Mucosa of stomach (tissue), 1 donor: ENCODE measurements around the gene SETD4.
"Not testable (repeated sequence)": the region's sequence is repeated elsewhere in the genome, so short reads cannot be mapped to it uniquely, and the experiment has no call there.

Source experiments
- H3K27me3 ChIP-seq: one replicate; pipeline ENCODE4 v1.7.0; 2013; ENCODE audit warnings: mild to moderate bottlenecking, low read length; ENCODE audit not compliant: control insufficient read depth, insufficient read depth
- H3K36me3 ChIP-seq: one replicate; pipeline ENCODE4 v1.7.0; 2013; ENCODE audit warnings: low read length; ENCODE audit not compliant: control insufficient read depth, insufficient read depth
- H3K4me1 ChIP-seq: one replicate; pipeline ENCODE4 v1.7.0; 2013; ENCODE audit warnings: mild to moderate bottlenecking, low read length; ENCODE audit not compliant: control insufficient read depth, insufficient read depth
- H3K4me3 ChIP-seq: one replicate; pipeline ENCODE4 v1.7.0; 2013; ENCODE audit warnings: low read length
- H3K9ac ChIP-seq: one replicate; pipeline ENCODE4 v1.7.0; 2013; ENCODE audit warnings: mild to moderate bottlenecking, low read length, moderate library complexity
- H3K9me3 ChIP-seq: one replicate; pipeline ENCODE4 v1.7.0; 2013; ENCODE audit warnings: mild to moderate bottlenecking, low read length, moderate library complexity; ENCODE audit not compliant: control insufficient read depth
- donor health status: Pancreatic carcinoma.

Gene SETD4, protein sequence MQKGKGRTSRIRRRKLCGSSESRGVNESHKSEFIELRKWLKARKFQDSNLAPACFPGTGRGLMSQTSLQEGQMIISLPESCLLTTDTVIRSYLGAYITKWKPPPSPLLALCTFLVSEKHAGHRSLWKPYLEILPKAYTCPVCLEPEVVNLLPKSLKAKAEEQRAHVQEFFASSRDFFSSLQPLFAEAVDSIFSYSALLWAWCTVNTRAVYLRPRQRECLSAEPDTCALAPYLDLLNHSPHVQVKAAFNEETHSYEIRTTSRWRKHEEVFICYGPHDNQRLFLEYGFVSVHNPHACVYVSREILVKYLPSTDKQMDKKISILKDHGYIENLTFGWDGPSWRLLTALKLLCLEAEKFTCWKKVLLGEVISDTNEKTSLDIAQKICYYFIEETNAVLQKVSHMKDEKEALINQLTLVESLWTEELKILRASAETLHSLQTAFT

DNA sequence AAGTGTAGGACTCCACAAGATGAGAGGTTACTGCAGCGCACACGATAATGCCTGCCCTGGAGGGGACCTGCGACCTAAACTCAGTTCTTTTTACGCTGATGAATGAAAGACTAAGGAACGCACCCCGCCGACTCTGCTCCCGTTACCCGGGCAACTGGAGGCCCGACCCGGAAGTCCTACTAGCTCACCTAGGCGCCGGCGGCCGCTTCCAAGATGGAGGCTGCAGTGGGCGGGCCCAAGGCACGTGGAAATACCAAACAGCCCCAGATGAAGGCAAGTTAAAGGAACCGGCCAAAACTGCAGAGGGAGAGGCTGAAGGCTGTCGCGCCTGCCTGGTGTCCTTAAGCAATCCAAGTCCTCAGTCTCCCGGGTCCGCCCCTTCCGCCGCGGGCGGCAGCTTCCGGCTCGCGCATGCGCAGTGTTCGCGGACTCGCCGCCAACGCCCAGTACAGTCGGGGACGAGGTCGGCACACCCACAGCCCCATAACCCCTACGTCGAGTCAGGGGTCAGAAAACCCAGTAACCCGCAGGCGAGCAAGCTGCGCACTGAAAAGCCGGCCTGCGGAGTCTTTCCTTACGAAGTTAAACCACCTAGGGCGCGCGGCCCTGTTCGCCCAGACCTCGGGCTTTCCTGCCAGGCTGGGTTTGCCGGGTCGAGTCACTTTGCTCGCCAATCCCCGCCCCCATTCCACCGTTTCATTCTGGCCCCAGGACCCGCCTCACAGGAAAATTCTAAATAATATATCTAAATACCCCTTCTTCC, at the start of gene SETD4:
Gene SETD4 (minus strand): TSS at position 368 of the 763 bp plus-strand sequence. CDS start 1,638 bp downstream, outside the sequence.
- Histone ChIP-seq H3K36me3 (no peaks in the 10 kb centered on the region), H3K27me3 (no peaks in the 10 kb centered on the region), H3K9me3 (no peaks in the 10 kb centered on the region), H3K4me3 (peak within 1 kb of the TSS; percentile 16), H3K9ac (peak within 1 kb of the TSS; percentile 85), H3K4me1 (no peaks in the 10 kb centered on the region)

DNA sequence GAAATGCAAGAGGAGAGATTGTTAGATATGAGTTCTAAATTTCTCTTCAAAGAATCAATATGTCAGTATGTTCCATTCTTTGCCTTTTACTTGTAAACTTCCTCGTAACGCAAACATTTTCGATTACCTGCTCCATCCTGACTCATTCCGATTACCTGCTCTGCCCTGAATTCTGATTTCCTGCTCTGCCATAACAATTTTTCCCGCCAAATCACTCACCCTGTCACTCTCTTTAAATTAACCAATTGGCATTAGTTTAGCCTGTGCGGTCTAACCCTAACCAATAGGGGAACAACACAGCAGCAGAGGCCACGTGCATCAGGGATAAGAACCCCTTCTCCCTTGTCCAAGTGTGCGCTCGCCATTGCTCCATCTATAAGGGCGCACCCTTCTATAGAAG, 49.5 kb upstream of the SETD4 start:
- H3K4me1 ChIP-seq, result peaks cover 11% of the 10 kb centered on the region
- H3K9ac ChIP-seq, result no peak overlapping the region
- H3K27me3 ChIP-seq, result no peaks in the 10 kb centered on the region
- H3K9me3 ChIP-seq, result no peaks in the 10 kb centered on the region
- no peak overlapping the region for H3K4me3 ChIP-seq
- H3K36me3 ChIP-seq, result no peaks in the 10 kb centered on the region

GRCh38 chr21:36105327-36105842, 45.1 kb upstream of the SETD4 start:
- no peaks in the 10 kb centered on the region for H3K27me3 ChIP-seq
- no peaks in the 10 kb centered on the region for H3K9me3 ChIP-seq
- no peak overlapping the region for H3K4me3 ChIP-seq
- peaks cover 10% of the 10 kb centered on the region for H3K4me1 ChIP-seq
- no peaks in the 10 kb centered on the region for H3K36me3 ChIP-seq
- no peak overlapping the region for H3K9ac ChIP-seq

- H3K36me3 ChIP-seq, result no peaks in the 10 kb centered on the region
- H3K4me3 ChIP-seq, result no peak overlapping the region
- peaks cover 10% of the 10 kb centered on the region for H3K4me1 ChIP-seq
- no peak overlapping the region for H3K9ac ChIP-seq
- no peaks in the 10 kb centered on the region for H3K27me3 ChIP-seq
- H3K9me3 ChIP-seq, result no peaks in the 10 kb centered on the region
Observed at GRCh38 chr21:36104317-36105300, 44.3 kb upstream of the SETD4 start.

- no peak overlapping the region for H3K9ac ChIP-seq
- no peaks in the 10 kb centered on the region for H3K36me3 ChIP-seq
- H3K4me1 ChIP-seq, result peaks cover 10% of the 10 kb centered on the region
- no peaks in the 10 kb centered on the region for H3K9me3 ChIP-seq
- H3K27me3 ChIP-seq, result no peaks in the 10 kb centered on the region
- H3K4me3 ChIP-seq, result no peak overlapping the region
Observed at GRCh38 chr21:36103434-36103833, 43.1 kb upstream of the SETD4 start.

DNA sequence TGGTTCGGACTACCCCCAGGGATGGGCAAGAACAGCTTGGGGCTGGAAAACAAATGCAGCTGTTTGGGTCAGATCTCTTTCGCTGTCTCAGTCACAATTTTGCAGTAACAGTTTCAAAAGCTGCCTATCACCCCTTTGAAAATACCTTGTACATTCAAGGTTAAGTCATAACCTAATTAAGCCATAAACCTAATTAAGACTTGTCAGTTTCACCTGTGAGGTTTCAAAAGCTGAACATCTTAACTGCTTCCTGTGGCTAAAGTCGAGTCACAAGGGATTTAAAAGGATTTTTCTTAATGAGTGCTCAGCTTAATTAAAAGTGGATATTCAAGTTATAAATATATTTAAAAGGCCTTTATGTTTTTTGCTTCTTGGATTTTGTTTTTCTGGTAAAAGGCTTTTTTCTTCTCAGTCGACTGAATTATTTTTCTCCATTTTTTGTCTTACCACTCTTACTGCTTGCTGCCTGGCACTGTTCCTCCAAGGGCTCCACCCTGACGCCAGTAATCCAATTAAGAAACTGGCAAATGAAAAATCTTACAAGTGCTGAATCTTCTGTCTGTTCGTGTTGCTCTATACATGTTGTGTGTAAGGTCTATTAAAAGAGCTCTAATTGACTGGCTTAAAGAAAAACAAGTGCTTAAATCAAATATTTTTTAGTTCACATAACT, 40.8 kb upstream of the SETD4 start:
- Histone ChIP-seq H3K27me3 (no peaks in the 10 kb centered on the region), H3K36me3 (no peaks in the 10 kb centered on the region), H3K4me1 (peaks cover 10% of the 10 kb centered on the region), H3K4me3 (no peak overlapping the region), H3K9me3 (no peaks in the 10 kb centered on the region), H3K9ac (no peak overlapping the region)

DNA sequence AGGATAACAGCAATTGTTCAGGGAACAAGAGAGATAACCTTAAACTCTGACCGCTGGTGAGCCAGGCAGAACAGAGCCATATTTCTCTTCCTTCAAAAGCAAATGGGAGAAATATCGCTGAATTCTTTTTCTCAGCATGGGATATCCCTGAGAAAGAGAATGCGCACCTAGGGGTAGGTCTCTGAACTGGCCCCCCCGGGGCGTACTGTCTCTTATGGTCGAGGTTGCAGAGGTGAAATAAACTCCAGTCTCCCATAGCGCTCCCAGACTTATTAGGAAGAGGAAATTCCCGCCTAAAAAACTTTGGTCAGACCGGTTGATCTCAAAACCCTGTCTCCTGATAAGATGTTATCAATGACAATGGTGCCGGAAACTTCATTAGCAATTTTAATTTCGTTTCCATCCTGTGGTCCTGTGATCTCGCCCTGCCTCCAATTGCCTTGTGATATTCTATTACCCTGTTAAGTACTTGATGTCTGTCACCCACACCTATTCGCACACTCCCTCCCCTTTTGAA, 39.4 kb upstream of the SETD4 start:
- not testable (repeated sequence) for H3K36me3 ChIP-seq, H3K27me3 ChIP-seq, H3K4me3 ChIP-seq, H3K9ac ChIP-seq, H3K9me3 ChIP-seq
- H3K4me1 ChIP-seq, result peaks cover 10% of the 10 kb centered on the region

DNA sequence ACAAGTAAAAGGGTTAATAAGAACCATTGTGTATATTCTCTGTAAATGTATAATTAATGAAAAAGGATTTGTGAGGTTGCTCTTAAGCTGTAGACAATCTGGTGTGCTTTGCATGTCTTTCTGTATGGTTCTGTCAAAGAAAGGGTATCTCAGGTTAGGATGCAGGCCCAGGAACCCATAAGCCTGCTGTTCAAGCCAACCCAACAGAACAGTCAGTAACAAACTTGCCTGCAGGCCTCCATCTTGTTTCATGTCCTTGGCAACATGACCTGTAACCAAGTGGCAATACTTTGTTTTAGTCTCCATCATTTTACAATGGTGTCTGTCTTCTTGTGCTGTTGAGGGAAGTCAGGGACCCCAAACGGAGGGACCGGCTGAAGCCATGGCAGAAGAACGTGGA, 38.7 kb upstream of the SETD4 start:
- Histone ChIP-seq H3K36me3 (no peaks in the 10 kb centered on the region), H3K9me3 (no peaks in the 10 kb centered on the region), H3K9ac (no peak overlapping the region), H3K4me3 (no peak overlapping the region), H3K4me1 (peaks cover 3% of the 10 kb centered on the region), H3K27me3 (no peaks in the 10 kb centered on the region)

DNA sequence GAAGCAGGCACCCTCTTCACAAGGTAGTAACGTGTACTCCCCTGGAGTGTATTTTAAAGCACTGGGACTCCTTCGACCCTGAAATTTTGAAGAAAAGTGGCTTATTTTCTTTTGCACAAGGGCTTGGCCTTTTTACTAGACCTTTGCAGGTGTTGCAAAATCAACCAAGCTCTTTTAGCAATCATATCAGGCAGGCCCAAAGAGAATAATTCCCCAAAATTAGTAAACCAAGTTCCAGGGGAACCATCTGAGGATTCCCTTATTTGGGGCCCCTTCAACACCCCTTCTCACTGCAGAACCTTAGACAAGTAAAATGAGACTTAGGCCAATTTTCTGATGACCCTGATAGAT, 37.8 kb upstream of the SETD4 start:
- no peaks in the 10 kb centered on the region for H3K4me1 ChIP-seq
- H3K9me3 ChIP-seq, result no peaks in the 10 kb centered on the region
- no peaks in the 10 kb centered on the region for H3K27me3 ChIP-seq
- H3K36me3 ChIP-seq, result no peaks in the 10 kb centered on the region
- no peak overlapping the region for H3K9ac ChIP-seq
- no peak overlapping the region for H3K4me3 ChIP-seq

DNA sequence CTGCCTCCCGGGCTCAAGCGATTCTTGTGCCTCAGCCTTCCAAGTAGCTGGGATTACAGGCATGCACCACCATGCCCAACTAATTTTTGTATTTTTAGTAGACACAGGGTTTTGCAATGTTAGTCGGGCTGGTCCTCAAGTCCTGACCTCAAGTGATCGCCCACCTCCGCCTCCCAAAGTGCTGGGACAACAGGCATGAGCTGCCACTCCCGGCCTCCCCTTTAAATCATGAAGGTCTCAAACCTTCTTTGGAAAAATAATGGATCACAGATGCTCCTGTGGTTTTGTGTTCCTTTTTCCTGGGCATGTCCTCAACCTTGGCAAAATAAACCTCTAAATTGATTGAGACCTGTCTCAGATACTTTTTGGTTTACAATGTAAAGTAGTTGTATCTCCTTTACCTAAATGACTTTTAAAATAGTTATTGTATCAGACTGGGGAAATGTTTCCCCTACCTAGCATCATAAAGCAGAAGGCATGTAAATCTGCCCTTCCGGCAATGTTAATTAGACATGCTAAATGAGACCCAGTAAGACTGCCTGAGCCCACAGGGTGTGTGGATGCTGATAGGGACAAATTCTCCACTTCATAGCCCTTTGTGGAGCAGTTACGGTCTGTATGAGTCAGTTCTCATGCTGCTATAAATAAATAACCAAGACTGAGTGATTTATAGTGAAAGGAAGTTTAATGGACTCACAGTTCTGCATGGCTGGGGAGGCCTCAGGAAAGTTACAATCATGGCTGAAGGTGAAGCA, 37.3 kb upstream of the SETD4 start:
- no peaks in the 10 kb centered on the region for H3K9me3 ChIP-seq
- no peaks in the 10 kb centered on the region for H3K36me3 ChIP-seq
- no peaks in the 10 kb centered on the region for H3K4me1 ChIP-seq
- no peaks in the 10 kb centered on the region for H3K27me3 ChIP-seq
- no peak overlapping the region for H3K9ac ChIP-seq
- no peak overlapping the region for H3K4me3 ChIP-seq
